Transverse colon (tissue), 4 donors: ENCODE measurements around the gene IFIT2.

Source experiments
- CTCF ChIP-seq, 5 experiments: fragments of 200-600 bp in 3 of 5; fragments of 450-650 bp in 2 of 5; sonication (generic) in 3 of 5; IDR thresholded peaks; 1 replicate in 2 of 5; 2 replicates in 3 of 5; pipeline ENCODE4 v1.5.1; 2016 to 2017; ENCODE audit warnings: antibody characterized with exemption in 5 of 5, inconsistent platforms in 3 of 5, mild to moderate bottlenecking in 2 of 5, moderate library complexity in 1 of 5
- EP300 ChIP-seq: sonication (generic); formaldehyde crosslinking; IDR thresholded peaks from one replicate; pipeline ENCODE4 v1.6.1; 2017; ENCODE audit warnings: antibody characterized with exemption, low read depth
- POLR2A ChIP-seq: fragments of 450-650 bp; IDR thresholded peaks from one replicate; pipeline ENCODE4 v1.6.1; 2016; ENCODE audit warnings: antibody characterized with exemption, mild to moderate bottlenecking, moderate library complexity
- POLR2AphosphoS5 ChIP-seq, 3 donors: sonication (generic); formaldehyde crosslinking; IDR thresholded peaks; one replicate each; pipeline ENCODE4 v1.6.1; 2016; ENCODE audit warnings: antibody characterized with exemption in 3 of 3

GRCh38 chr10:89306434-89307268 is 4.8 kb downstream of the IFIT2 start:
- TF ChIP-seq CTCF (IDR thresholded peaks at IDR 0.05) (no peak), POLR2AphosphoS5 (IDR thresholded peaks at IDR 0.05) (no peak), EP300 (no peak), POLR2A (no peak)
